GM10248 (cell line): ENCODE results near the gene NUDT14.

Experiments used
- CTCF ChIA-PET: fragments of 300-600 bp; sonication (Branson Sonifier 250); formaldehyde crosslinking; extraction: SDS; loops from one replicate; lab custom pipeline; 2021; ENCODE audit warnings: antibody characterized with exemption; lab: Yijun Ruan, JAX
- POLR2A ChIA-PET: fragments of 350-650 bp; sonication (Branson Sonifier 250); formaldehyde crosslinking; extraction: SDS; loops from one replicate; lab custom pipeline; 2020; ENCODE audit warnings: antibody characterized with exemption; lab: Yijun Ruan, JAX
- DNase-seq: peaks from one replicate; pipeline ENCODE4 v3.0.0; 2012; ENCODE audit errors: extremely low spot score
- TF ChIP-seq, protein P1 (sequence below): IDR thresholded peaks from 2 replicates; pipeline ENCODE4 v1.5.1; 2012; ENCODE audit warnings: mild to moderate bottlenecking, low read depth; ENCODE audit errors: extremely low read depth, missing control alignments, control extremely low read depth

The NUDT14 gene

DNA sequence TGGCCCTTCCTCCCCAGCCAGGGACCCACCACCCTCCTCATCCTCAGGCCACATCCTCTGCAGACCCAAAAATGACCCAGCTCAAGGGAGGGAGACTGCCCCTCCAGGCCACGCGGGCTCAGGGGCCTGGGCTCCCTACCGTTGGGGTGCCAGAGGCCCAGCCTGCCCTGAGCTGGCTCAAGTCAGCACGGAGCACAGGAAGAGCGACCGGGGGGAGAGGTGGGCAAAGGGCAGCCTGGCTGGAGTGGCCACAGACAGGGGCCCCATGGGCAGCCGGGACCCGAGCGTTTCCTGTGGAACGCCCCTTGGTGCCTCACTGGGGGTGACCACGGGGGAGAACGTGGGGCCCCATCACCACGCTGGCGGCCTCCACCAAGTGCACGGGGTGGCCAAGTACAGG lies 23.2 kb downstream of the NUDT14 start:
- ChIA-PET POLR2A (no interaction called here), CTCF (no interaction called here)
- DNase-seq, result no peak
- TF ChIP-seq, protein P1, sequence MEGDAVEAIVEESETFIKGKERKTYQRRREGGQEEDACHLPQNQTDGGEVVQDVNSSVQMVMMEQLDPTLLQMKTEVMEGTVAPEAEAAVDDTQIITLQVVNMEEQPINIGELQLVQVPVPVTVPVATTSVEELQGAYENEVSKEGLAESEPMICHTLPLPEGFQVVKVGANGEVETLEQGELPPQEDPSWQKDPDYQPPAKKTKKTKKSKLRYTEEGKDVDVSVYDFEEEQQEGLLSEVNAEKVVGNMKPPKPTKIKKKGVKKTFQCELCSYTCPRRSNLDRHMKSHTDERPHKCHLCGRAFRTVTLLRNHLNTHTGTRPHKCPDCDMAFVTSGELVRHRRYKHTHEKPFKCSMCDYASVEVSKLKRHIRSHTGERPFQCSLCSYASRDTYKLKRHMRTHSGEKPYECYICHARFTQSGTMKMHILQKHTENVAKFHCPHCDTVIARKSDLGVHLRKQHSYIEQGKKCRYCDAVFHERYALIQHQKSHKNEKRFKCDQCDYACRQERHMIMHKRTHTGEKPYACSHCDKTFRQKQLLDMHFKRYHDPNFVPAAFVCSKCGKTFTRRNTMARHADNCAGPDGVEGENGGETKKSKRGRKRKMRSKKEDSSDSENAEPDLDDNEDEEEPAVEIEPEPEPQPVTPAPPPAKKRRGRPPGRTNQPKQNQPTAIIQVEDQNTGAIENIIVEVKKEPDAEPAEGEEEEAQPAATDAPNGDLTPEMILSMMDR, result no peak

DNA sequence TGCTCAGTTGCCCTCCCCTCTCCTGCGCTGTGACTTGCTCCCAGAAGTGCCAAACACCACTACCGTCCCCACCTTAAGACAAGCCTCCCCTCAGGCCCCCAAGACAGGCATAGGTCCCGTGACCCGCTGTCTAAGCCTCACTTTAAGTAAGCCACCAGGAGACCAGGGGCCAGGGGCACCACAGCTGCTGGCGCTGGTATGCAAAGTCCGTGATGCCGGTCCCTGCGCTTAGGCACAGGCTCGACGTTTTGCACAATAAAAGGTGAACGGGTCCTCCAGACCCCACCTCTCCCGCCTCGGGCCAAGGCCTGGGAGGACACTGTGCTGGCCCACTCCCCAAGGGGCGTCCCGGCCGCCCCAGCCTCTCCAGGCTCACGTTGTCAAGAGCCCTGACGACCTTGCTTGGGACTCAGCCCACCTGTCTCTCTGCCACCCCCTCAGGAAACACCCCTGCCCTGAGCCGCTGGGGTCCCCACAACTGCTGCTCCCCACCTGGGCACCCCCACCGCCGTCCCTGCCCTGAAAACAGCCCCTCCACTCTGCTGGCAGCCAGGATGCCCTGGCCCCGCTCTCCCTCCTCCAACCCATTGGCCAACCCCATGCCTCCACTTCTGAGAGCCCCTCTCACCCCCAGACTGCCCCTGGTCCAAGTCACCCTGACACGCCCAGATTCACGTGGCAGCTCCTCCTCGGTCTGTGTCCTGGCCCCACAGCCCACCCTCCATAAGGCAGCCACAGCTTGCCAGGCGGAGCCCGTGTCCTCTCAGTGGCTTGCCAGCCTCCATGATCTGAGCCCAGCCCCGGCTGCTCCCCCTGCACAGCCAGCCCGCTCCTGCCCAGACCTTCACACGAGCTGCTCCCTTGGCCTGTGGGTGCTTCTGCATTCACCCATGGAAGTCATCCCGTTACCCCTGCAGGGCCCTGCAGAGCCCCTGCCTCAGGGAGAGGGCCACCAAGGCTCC lies 24.4 kb downstream of the NUDT14 start:
- TF ChIP-seq, protein P1, result no peak
- ChIA-PET CTCF (no interaction called here), POLR2A (no interaction called here)
- no peak for DNase-seq

DNA sequence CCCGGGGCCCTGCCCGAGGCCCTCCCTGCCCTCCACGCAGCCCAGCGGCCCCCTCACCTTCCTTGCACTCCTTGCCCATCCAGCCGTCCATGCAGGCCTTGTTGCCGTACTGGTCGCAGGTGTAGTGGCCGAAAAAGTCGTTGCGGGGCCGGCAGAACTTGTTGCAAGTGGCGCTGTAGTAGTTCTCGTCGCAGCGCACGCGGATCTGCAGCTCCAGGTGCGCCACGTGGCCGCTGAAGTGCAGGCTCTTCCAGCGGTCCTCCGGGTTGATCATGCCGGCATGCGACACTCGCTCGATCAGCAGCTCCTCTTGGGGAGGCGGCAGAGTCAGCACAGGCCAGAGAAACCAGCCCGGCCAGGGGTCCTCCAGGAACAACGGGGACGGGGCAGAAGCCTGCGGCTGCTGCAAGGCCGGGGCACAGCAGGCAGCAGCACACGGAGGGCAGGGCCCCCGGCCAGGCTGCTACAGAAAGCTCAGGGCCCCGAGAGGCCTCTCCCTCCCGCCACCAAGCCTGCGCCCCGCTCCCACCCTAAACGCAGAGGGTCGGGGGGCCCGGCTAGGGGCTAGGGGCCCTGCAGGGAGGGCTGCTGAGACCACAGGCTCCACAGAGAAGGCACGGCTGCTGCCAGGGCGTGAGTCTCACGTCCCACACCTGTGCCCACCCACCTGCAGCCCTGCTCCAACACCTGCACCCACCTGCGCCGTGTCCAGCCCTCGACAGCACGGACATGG lies 25.3 kb downstream of the NUDT14 start:
- CTCF ChIA-PET, result interaction anchor here (2.2 kb wide), 1 partner anchor 9 kb away, joined by 5 read pairs; no protein-coding TSS in a partner anchor
- TF ChIP-seq, protein P1, result no peak
- DNase-seq, result no peak
- POLR2A ChIA-PET, result no interaction called here

DNA sequence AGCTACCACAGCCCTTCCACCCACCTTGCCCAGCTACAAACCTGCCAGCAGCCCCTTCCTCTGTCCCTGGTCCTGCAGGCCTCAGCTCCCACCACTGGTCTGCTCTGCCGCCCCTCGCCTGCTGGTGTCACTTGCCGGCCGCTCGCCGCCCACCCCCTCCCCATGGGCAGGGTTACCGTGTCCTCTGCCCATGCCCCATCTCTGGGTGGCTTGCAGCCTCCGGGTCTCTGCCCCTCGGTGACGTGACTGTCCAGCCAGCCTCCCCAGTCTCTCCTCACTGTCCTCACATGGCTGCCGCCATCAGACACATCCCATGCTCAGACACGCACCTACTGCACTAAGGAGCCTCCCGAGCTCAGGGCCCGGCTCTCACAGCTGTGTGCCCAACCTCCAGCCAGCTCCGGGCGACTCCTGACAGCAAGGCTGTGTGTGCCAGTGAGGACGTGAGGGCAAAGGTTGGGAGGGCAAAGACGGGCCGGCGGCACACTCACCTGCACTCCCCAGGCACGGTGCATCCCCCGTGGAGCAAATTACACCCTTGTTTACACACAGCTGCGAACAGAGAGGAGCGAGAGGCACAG lies 26.0 kb downstream of the NUDT14 start:
- DNase-seq, result no peak
- ChIA-PET CTCF (interaction anchor here (2.2 kb wide), 1 partner anchor 10 kb away, joined by 5 read pairs; no protein-coding TSS in a partner anchor), POLR2A (no interaction called here)

DNA sequence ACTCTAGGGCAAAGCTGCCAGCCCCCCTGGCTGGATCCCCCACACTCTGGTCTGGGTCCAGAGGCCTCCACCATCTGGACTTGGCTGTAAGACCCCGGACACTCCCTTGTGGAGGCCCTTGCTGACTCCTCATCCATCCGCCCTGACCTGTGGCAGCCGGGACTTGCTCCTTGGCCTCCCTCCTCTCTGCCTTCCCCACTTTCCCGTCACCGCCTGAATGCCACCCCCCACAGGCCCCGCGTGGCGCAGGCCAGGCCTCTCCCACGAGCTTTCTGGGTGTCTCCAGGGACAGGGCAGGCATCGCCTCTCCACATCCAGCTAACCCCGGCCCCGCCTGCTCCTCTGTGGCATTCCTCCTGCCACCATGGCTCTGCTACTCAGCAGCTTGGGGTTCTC lies 26.6 kb downstream of the NUDT14 start:
- CTCF ChIA-PET, result interaction anchor here (2.2 kb wide), 1 partner anchor 10 kb away, joined by 5 read pairs; no protein-coding TSS in a partner anchor
- POLR2A ChIA-PET, result no interaction called here
- no peak for DNase-seq
- TF ChIP-seq, protein P1, result no peak

More for the DNA sequence above, 26.0 kb downstream of the NUDT14 start:
- TF ChIP-seq, protein P1, result no peak

DNA sequence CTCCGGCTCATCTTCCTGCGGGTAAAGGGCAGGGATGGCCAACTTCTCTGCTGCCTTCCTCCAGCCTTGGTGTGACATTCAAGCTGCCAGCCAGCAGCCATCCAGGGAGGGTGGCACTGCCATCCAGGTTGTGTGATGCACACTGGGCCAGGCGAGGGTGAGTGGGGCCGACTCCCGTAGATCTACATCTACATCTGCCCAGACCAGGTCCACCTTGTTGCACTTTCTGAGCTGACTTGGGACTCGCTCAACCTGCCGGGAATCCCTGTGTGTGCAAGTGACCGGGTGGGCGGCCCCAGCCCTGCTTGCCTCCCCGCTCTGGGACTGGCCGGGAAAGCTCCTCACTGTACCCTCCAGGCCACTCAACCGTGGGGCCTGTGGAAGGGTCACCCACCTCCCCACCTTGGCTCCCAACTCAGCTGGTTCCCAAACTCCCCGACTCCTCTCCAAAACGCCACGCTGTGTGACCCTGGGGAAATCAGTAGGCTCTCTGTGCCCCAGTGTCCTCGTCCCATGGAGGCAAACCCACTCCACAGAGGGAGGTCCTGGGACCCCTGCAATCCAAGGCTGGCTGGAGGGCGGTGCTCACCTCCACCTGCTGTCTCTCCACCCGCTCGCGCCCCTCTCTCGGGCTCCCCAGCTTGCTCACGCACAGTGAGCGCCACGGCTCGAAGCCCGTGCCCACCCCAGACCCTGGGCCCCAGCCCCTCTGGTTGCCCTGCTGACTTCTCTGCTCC lies 27.2 kb downstream of the NUDT14 start:
- ChIA-PET CTCF (interaction anchor here (2.2 kb wide), 1 partner anchor 11 kb away, joined by 5 read pairs; no protein-coding TSS in a partner anchor), POLR2A (no interaction called here)
- TF ChIP-seq, protein P1, result no peak
- no peak for DNase-seq
